Hematopoietic multipotent progenitor cell treated with erythropoietin and hydrocortisone succinate and interleukin-3 and kit ligand, for 4 days (in vitro differentiated cells): ENCODE results near the gene PHF12.

Experiments used
- DNase-seq: peaks from one replicate; pipeline ENCODE4 v3.0.0-alpha.2; 2015

The PHF12 gene

GRCh38 chr17:28975031-28975430 lies 23.7 kb upstream of the PHF12 start:
- no peak for DNase-seq

- DNase-seq: peak; percentile 45
Observed at GRCh38 chr17:28974451-28974850, 23.1 kb upstream of the PHF12 start.

GRCh38 chr17:28973425-28973824 lies 22.1 kb upstream of the PHF12 start:
- DNase-seq: no peak

GRCh38 chr17:28972437-28972836 lies 21.1 kb upstream of the PHF12 start:
- DNase-seq: no peak

GRCh38 chr17:28970879-28971278 lies 19.6 kb upstream of the PHF12 start:
- DNase-seq: no peak

- no peak for DNase-seq
Observed at GRCh38 chr17:28969706-28970393, 18.5 kb upstream of the PHF12 start.

- DNase-seq: no peak
Observed at GRCh38 chr17:28968914-28969295, 17.6 kb upstream of the PHF12 start.

- DNase-seq: no peak
Observed at GRCh38 chr17:28968231-28968913, 17.1 kb upstream of the PHF12 start.

- DNase-seq: peak; percentile 59
Observed at GRCh38 chr17:28967221-28968135, 16.2 kb upstream of the PHF12 start.

- no peak for DNase-seq
Observed at GRCh38 chr17:28963841-28964240, 12.5 kb upstream of the PHF12 start.

GRCh38 chr17:28963055-28963611 lies 11.8 kb upstream of the PHF12 start:
- no peak for DNase-seq

GRCh38 chr17:28961391-28961790 lies 10.1 kb upstream of the PHF12 start:
- no peak for DNase-seq

- DNase-seq: no peak
Observed at GRCh38 chr17:28960256-28961061, 9.1 kb upstream of the PHF12 start.

GRCh38 chr17:28959471-28959871 lies 8.2 kb upstream of the PHF12 start:
- DNase-seq: no peak

- DNase-seq: no peak
Observed at GRCh38 chr17:28958820-28959455, 7.6 kb upstream of the PHF12 start.

- no peak for DNase-seq
Observed at GRCh38 chr17:28957992-28958355, 6.7 kb upstream of the PHF12 start.

GRCh38 chr17:28957277-28957991 lies 6.1 kb upstream of the PHF12 start:
- DNase-seq: no peak

- no peak for DNase-seq
Observed at GRCh38 chr17:28956861-28957260, 5.5 kb upstream of the PHF12 start.

GRCh38 chr17:28956112-28956511 lies 4.8 kb upstream of the PHF12 start:
- DNase-seq: no peak

GRCh38 chr17:28955408-28955807 lies 4.1 kb upstream of the PHF12 start:
- DNase-seq: no peak

- no peak for DNase-seq
Observed at GRCh38 chr17:28954886-28955285, 3.6 kb upstream of the PHF12 start.
